ENCODE data around the gene ST7.
"Not testable (repeated sequence)": the region's sequence is repeated elsewhere in the genome, so short reads cannot be mapped to it uniquely, and the experiment has no call there.

ST7 gene

GRCh38 chr7:116953372-116953905, at the start of gene ST7:
TSS of gene ST7 (plus strand) at chr7:116953501. CDS start at chr7:116953541, 40 bp downstream.
- peak; percentile 85 for DNase-seq (ENCODE audit: low spot score)

- DNase-seq (ENCODE audit: low spot score) = no peak
Measured at GRCh38 chr7:116906391-116906790, 46.9 kb upstream of the ST7 start.

- no peak for DNase-seq (ENCODE audit: low spot score)
Measured at GRCh38 chr7:116910383-116910782, 42.9 kb upstream of the ST7 start.

- no peak for DNase-seq (ENCODE audit: low spot score)
Measured at GRCh38 chr7:116911801-116912200, 41.5 kb upstream of the ST7 start.

GRCh38 chr7:116912269-116912909, 40.9 kb upstream of the ST7 start:
- DNase-seq (ENCODE audit: low spot score) = no peak

GRCh38 chr7:116918704-116919103, 34.6 kb upstream of the ST7 start:
- no peak for DNase-seq (ENCODE audit: low spot score)

GRCh38 chr7:116920359-116920758, 32.9 kb upstream of the ST7 start:
- no peak for DNase-seq (ENCODE audit: low spot score)

- DNase-seq (ENCODE audit: low spot score) = no peak
Measured at GRCh38 chr7:116922545-116922944, 30.8 kb upstream of the ST7 start.

GRCh38 chr7:116924741-116925140, 28.6 kb upstream of the ST7 start:
- no peak for DNase-seq (ENCODE audit: low spot score)

GRCh38 chr7:116929021-116929420, 24.3 kb upstream of the ST7 start:
- no peak for DNase-seq (ENCODE audit: low spot score)

GRCh38 chr7:116929914-116930913, 23.1 kb upstream of the ST7 start:
- peak; percentile 92 for DNase-seq (ENCODE audit: low spot score)

- DNase-seq (ENCODE audit: low spot score) = no peak
Measured at GRCh38 chr7:116932566-116932965, 20.7 kb upstream of the ST7 start.

- no peak for DNase-seq (ENCODE audit: low spot score)
Measured at GRCh38 chr7:116933465-116933864, 19.8 kb upstream of the ST7 start.

- DNase-seq (ENCODE audit: low spot score) = no peak
Measured at GRCh38 chr7:116934580-116934979, 18.7 kb upstream of the ST7 start.

- DNase-seq (ENCODE audit: low spot score) = not testable (repeated sequence)
Measured at GRCh38 chr7:116936844-116937243, 16.5 kb upstream of the ST7 start.

GRCh38 chr7:116938678-116939077, 14.6 kb upstream of the ST7 start:
- DNase-seq (ENCODE audit: low spot score) = no peak

- no peak for DNase-seq (ENCODE audit: low spot score)
Measured at GRCh38 chr7:116940689-116941370, 12.5 kb upstream of the ST7 start.

GRCh38 chr7:116942504-116942903, 10.8 kb upstream of the ST7 start:
- no peak for DNase-seq (ENCODE audit: low spot score)

- no peak for DNase-seq (ENCODE audit: low spot score)
Measured at GRCh38 chr7:116948934-116949333, 4.4 kb upstream of the ST7 start.

- no peak for DNase-seq (ENCODE audit: low spot score)
Measured at GRCh38 chr7:116949941-116950801, 3.1 kb upstream of the ST7 start.

GRCh38 chr7:116950889-116951351, 2.4 kb upstream of the ST7 start:
- no peak for DNase-seq (ENCODE audit: low spot score)

All from LoVo (cell line).